Stimulated activated CD4-positive, alpha-beta T cell treated with anti-CD3 and anti-CD28 coated beads, Interleukin-12 subunit alpha, Interleukin-12 subunit beta, amount 100 ng/mL, for 4 hours (primary cell): ENCODE results near the gene ANO2.

Experiments used
- DNase-seq: peaks from one replicate; pipeline ENCODE4 v3.0.0-alpha.2; 2020

Gene ANO2

DNA sequence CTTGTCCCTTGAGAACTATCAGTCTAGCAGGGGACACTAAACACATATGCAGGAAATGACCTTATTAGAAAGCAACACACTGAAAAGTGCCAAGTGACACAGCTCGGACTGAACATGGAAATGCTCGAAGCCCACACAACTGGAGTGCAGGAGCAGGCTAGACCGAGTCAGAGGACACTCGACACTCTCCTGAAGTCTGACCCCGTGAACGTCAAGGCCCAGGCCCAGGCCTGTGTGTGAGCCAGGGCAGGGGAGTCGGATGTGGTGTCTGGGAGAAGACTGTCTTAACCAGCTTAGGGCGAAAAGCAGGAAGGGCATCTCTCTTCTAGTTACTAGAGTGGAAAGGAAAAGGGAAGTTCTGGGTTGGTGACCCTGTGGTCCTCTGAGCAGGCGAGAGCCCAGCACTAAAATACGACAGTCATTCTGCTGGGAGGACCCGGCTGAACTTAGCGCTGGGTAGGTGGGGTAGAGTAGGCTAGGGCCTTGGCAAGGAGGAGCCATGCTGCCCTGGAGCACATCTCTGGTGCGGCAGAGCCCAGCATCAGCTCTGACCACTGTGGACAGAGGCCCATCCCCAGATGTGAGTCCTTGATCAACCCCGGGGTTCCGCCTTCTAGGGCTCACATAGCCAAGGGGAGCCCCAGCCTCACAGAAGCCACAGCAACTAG, 420.2 kb downstream of the ANO2 start:
- no peak for DNase-seq

DNA sequence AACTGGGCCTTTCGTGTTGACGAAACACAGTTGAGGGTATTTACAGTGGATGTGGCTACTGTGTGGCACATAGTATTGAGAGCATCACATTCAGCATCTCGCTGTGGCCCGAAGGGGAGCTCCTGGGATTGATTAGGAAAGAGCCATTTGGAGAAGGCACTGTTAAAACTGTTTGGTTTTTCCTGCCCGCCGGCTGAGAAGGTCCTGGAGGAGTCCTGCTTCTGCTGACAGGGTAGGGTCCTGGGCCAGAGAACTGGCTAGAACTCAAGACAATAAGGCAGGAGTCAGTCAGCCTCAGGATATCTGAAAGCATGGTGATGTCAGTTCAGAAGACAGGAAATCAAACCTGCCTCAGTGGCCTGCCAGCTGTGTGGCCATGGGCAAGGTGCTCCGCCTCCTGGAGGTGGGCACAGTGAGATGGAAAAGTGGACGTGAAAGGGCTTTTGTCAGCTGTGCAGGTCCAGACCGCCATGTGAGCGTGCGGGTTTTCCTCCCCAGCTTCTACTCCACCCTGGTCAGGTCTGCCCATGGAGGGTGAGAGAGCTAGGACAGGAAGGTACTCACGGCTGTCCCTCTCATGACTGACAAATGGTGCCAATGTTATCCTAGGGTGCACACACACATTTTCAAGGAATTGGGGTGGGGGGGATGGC, 420.8 kb downstream of the ANO2 start:
- DNase-seq, result no peak

DNA sequence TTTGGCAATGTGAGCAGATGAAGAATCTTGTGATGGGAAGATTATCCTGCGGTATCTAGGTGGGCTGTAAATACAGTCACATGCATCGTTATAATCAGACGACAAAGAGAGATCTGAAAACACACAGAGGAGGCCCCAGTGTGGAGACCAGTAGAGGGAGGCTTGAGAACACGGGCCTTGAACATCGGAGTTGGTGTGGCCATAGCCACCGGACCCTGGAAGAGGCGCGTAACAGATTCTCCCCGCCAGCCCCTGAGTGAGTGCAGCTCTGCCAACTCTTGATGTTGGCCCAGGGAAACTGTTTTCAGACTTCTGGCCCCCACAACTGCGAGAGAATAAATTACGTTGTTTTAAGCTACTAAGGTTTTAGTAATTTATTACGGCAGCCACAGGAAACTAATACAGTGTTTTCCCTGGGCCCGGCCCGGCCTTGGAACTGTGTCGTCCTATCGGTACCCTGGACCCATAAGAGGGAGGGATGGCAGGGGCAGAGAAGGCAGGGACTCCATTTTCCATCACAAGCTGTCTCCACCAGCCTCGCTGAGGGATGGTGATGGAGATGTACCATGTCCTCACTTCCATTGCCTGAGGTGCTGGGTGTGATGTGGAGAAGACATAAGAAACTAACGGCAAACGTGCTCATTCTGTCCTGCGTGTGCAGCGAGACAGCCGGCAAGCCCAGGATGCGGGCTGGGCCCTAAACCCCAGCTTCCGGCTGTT, 421.5 kb downstream of the ANO2 start:
- no peak for DNase-seq

DNA sequence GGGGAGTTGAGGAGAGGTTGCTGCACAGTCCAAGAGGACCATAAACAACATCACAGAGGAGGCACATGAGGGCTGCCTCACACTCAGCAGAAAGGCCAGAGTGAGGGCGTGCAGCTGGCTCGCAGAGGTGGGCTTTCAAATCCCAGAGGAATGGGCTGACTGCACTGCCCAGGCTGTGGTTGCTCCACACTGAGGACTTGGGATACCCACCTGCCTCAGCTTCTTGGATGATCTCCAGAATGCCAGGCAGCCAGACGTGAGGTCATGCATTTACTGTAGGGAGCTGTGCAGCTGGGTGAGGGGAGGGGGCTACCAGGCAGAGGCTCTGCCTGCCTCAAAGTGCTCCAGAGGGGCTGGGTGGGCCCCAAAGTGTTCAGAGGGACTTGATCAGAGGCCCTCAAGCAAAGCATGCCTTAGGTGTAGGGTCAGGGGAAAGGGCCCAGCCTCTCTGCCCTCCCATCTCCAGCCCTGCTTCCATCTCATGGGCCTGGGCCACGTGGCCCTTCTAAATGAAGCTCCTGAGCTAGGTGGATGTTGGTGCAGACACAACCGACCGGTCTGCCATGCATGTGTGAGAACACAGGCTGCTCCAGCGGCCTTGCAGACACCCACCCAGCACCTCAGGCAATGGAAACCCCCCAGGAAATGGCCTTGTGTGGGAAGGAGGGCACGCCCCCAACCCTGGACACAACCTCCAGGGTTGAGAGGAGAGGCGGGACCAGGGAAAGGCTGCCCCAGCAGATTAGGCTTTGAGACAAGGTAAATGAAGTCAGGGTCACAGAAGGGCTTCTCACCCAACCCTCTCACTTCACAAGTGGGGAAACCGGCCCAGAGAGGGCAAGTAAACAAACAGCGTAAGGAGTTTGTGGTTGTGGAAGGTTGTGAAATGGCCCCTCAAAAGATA, 422.4 kb downstream of the ANO2 start:
- no peak for DNase-seq

DNA sequence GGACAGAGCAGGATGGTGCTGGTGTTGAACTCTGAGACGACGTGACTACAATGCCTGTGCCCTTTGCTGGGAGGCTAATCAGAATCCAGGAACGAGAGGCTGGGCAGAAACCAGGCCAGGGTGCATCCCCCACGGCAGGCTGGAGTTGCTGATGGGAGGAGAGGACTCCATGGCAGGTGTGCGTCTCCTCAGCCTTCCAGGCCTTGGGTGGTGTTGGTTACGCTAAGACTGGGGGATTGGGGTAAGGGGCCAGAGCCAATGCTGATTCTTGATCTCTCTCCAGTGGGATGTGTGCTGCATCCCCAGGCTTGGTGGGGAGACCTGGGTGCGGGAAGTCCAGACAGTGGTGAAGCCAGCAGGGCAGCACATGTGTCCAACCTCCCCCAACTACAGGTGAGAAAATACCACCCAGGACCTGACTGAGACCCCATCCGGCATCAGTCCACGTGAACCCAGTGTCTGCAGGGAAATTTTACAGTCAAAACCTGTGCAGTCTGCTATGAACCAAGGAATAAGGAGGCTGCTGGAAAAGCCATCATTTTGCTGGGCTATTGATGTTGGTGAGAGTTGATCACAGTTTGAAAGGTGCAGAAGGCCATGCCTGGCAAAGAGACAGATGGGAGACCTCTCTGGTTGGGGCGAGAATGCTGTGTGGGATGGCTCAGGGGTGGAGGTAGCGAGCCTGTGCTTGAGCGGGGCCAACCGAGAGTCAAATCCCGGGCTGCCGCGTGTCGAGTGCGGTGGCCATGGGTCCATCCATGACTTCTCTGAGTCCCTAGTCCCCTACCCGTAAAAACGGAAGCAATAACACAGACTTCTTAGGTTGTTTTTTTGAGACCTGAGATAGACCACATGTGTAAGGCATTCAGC, 423.4 kb downstream of the ANO2 start:
- DNase-seq, result no peak

DNA sequence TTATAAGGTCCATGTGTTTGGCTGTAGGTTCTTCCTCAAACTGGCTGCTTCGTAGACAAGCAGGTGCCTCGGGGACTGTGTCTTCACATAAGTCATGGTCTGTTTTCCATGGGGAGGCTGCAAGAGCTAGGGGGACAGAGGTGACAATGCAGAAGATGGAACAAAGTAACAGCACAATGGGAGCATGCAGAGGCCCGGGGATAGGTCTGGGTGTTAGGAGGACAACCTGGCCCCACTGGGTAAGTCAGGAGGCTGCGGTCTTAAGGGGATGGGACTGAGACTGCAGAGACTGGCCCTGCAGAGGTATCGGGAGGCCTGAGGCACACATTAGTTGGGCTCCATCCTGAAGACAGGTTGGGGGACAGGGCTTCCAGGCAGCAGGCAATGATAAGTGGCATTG, 424.2 kb downstream of the ANO2 start:
- DNase-seq, result no peak

DNA sequence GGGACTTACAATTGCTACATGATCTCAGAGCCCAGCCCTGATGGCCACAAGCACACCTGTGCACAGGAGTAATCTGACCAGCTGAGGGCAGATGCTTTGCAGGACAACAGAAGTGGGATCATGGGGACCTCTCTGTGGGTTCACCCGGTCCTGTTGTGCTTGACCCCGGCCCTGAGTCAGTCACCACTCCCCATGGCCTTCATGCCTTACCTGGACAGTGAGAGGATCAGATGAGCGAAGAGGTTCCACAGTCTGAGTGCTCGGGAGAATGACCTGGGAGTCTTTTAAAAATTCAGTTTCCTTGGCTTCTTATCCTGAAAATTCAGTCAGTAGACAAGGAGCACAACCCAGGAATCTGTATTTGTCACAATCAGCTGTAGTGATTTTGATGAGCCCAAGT, 425.0 kb downstream of the ANO2 start:
- no peak for DNase-seq

DNA sequence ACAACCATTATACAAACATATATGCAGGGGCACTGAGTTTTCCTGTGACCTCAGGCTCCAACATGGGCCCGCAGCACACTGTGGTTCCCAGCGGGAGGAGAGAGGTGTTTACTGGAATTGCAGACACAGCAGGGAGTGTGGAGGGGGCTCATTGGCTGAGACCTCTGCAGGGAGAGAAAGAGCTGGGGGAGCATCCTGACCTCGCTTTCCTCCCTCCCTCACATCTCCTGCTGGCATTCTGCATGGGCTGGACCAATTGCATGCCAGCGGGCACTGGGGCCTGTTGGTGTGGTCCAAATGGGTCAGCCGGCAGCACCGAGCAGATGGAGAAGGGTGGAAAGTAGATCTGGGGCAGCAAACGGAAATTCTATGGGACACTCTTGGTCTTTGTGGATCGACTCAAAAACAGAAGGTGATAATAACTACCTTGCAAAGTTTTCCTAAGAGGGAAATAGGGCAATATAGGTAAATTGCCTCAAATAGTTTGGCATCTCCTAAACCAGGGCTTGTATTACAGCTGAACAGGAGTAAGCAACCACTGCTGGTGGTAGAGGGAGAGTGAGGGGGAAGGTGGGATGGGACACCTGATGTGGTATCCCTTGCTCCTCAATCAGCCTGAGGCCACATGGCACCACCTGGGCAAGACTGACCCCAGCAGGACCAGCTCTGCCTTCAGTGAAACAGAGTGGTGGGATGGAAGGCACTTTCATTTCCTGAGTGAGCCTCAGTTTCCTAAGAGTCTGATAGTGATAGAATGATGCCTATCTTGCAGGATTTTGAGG, 426.3 kb downstream of the ANO2 start:
- DNase-seq, result no peak

DNA sequence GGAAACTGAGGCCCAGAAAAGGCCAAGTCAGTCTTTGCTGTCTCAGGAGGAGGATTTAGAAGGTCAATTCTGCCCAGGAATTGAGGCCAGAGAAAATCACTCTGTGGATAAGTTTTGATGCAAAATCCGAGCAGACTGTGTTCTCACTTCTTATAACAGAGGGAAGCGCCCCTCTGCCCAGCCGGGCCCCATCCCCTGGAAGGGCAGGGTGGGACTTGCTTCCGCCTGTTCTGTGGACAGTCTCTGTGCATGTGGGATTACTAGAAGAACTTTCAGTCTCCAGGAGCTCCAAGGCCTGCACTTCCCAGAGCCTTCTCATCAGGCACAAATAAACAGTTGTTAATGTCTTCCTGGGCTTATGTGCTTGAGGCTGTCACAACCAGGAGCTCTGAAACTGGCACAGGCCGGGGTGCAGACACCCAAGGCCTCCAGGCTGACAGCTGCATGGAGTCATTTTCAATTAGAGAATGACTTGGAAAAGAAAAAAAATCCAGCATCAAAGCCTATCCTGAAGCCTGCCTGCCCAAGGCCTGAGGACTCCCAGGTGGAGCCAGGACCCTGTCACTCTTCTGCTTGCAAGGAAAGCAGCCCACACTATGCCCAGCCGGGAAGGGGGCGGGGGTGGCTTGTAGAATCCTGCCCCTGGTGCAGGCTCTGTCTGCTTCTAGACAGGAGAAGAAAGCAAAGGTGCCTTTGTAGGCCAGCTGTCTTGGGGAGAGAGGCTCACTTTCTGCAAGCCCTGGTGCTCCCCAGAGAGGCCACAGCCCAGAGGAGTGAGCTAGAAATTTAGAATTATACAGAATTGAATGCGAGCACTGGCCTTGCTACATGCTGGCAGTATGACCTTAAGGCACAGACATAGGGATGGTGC, 428.5 kb downstream of the ANO2 start:
- DNase-seq, result no peak

DNA sequence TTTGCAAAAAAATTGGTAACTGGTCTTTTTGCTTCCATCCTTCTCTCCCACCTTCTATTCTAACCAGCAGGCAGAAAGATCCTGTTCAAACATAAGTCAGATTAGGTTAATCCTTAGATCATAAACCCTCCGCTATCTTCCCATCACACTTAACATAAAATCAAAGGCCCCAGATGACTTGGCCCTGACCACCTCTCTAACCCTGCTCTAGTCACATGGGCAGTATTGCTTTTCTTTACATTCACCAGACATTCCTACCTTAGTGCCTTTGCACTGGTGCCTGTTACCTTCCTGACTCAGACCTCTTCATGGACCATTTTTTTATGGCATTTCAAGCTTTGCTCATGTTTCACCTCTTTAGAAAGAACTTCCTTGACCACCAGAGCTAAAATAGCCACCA, 429.6 kb downstream of the ANO2 start:
- DNase-seq, result no peak

DNA sequence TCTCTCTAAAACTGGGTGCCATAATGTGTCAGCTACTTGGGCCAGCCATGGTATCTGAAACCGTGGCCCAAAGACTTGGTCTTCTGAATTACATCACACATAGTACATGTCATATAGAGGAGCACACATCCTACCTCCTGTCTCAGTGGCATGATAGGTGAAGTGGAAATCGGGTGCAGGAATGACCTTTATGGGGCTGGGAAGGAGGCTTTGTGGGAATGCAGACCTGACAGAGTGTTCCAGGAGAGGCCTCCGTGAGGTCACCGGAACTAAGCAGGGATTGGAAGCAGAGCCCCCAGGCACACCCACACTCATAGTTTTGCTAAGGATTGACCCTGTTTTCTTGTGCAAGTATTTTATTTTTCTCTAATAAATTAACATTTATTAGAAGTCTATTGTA, 430.5 kb downstream of the ANO2 start:
- no peak for DNase-seq

DNA sequence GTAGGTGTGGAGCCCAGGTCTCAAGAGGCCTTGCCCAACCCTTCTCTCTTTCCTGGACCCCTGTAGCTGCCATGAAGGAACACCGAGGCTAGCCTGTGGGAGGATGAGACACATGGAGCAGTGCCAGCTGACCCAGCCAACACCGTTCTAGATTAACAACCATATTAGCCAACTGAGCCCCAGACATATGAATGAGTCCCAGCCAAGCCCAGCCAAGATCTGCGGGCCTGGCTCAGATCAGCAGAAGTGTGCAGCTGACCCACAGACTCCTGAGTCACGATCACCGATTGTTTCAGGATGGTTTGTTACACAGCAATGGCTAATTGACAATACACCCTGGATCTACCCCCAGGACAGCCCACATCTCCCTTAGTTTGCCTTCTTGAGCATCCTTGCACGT, 431.0 kb downstream of the ANO2 start:
- no peak for DNase-seq

DNA sequence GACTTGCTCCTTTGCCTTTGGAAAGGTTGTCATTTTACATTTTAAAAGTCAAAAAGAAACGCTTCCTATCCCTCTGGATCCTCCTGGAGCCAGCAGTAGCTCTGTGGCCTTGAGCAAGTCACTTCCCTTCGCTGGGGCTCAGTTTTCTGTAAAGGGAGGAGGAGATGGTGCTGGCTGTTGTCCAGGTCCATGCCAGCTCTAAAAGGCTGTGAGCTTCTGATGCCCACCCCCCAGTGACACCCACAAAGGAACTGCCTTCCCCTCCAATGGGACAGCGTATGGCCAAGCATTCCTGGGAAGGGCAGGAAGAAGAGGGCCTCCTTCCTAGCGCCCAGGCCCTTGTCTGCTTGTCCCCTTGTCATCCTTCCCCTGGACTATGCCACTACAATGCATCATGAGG, 431.7 kb downstream of the ANO2 start:
- DNase-seq, result no peak
